Suppressor macrophage treated with lipopolysaccharide for 1 hour (primary cell): ENCODE data around the gene IGFN1.
"Not testable (repeated sequence)": the region's sequence is repeated elsewhere in the genome, so short reads cannot be mapped to it uniquely, and the experiment has no call there.

ENCODE experiments used
- DNase-seq, 3 donors: peaks; one replicate each; pipeline ENCODE4 v3.0.0-alpha.2; 2020 to 2022

IGFN1 gene

GRCh38 chr1:201190624-201191051 lies at the start of gene IGFN1:
IGFN1 (plus strand) TSS chr1:201190824; CDS start chr1:201193294, 2,470 bp downstream.
- no peak for DNase-seq

- DNase-seq, result no peak
Measured at GRCh38 chr1:201140941-201141260, 49.7 kb upstream of the IGFN1 start.

GRCh38 chr1:201141418-201141817 lies 49.2 kb upstream of the IGFN1 start:
- no peak for DNase-seq

DNA sequence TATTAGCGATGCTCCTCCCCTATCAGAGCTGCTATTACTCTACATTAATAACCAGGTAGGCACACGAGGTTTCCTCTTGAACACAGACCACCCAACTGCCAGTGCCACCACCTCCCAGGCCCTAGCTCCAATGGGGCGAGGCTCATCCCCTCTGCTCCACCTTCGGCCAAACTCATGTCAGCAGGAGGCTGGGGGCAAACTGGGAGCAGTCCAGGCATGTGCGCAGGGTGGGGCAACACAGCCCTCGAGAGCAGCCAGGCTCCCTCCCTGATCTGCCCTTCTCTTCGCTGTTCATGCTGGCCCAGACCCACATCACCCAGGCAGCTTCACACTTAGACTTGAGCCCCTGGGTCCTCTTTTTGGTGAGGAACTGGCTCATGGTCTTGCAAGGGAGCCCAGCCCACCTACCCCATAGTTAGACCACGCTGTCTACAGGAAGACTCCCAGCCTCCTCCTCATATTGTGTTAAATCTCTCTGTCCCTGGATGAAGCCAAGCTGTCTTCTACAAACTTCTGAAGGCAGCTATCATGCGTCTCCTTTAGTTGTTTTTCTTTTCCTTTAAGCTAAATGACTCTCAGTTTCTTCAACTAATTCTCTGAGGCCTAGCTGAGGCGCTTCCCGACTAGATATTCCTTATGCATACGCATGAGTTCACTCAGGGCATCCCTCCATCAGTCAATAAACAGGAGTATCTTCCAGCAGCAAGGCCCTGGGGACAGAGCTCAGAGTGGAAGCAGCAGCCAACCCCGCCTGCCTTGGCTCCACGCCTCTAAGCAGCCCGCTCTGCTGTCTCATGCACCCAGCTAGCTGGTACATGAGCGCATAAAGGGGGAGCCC lies 48.4 kb upstream of the IGFN1 start:
- DNase-seq, result no peak

DNA sequence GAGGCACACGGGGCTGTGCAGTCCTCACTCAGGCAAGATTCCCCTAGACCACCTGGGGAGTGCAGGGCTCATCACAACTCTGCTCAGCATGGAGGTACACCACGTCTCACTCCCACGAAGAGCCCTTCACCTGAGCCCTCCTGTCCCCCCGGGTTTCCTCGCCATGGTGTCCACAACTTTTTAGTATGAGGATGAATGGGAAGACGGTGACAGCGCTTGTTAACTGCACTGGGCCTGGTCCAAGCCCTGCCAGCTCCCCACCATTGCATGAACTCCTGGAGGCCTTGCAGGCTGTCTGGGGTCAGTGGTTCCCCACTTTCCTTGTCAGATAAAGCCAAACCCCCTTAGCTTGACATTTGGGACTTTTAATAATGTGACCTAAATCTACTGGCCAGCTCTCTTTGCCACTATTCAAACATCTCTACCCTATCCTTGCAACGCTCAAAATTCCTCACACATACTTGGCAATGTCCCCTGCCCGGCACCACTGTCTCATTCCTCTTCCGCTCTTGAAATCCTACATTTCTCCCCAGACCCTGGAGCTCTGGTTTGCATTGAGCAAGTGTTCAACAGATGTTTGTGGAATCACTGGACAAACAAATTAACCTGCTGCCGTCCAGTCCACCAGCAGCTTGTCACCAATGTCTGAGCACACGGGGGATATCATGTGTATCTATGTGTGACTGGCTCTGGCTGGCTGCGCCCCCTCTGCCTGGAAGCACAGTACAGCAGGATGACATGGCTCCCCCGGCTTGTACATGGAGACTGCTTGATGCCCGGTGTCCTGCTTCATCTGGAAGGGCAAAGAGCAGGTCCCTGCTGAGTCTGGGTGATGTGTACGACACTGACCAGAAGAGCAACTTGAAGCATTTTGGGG lies 47.5 kb upstream of the IGFN1 start:
- DNase-seq, result no peak

DNA sequence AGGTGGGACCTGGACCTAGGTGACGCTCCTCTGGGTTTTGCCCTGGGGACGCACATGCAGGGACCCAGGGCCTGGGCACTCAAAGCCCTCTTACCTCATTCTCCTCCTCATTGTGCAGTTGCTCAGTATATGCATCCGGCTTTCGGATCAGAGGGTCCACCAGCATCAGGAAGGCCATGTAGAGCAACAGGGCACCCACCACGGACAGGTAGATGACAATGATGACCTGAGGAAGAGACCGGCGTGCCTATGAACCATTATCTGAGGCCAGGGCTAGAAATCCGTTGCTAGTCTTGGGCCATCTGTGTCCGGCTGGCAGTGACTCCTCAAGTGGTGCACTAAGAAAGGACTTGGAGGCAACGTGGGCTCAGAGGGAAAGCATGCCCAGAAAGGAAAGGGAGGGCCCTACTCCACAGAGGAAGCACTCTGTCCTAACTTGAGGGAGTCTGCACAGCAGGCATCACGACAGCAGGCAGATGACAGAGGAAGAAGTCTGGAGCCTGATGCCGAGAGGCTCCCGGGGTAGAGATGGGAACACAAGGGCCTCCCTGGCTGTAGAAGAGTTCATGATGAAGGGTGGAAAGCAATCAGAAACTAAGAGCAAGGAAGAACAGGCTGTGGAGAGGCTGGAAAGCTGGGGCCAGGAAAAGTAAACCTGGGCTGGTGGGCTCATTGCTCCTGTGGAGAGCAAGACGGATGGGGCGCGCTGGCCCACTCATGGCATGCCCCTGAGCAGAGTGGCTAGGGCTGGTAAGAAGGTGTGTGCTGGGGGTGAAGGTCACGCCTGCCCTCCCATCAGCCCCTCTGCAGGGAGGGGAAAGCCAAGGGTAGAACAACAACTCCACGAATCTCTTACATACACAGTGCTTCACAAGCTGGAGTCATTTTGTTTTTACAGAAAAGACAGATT lies 46.6 kb upstream of the IGFN1 start:
- DNase-seq, result no peak

DNA sequence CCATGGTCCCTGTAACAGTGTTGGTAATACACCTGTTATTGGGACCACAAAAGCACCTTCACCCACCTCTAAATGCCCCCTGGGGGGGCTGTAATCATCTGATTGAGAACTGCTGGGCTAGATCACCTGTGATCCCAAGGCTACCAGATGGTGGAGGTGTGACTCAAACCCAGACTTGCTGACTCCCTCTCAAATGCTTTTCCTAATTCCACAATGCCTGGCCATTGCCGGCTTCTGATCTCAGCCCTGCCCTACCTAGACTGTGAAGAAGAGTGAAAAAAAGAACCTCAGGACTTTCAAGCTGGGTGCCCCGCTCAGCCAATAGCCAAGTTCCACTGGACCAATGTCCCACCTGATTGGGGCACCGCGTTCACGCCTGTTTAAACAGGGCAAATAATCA lies 45.9 kb upstream of the IGFN1 start:
- DNase-seq, result no peak

DNA sequence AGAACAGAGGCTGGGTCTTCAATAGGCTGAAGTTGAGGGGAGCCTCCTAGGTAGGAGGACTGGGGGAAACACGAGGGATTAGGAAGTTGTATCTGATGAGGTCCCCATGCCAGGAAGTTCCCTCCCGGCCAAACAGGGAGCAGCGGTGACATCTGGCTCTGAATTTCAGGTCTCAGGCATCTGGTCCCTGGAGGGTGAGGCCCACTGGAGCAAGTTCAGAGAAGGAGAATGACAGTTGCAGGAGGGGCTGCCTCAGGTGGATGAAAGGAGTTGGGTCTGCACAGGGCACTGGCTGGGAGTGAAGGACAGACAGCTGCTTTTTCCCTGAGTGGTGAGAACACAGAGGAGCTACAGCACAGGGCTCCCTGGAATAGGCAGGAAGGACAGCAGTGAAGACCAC lies 45.5 kb upstream of the IGFN1 start:
- no peak for DNase-seq

DNA sequence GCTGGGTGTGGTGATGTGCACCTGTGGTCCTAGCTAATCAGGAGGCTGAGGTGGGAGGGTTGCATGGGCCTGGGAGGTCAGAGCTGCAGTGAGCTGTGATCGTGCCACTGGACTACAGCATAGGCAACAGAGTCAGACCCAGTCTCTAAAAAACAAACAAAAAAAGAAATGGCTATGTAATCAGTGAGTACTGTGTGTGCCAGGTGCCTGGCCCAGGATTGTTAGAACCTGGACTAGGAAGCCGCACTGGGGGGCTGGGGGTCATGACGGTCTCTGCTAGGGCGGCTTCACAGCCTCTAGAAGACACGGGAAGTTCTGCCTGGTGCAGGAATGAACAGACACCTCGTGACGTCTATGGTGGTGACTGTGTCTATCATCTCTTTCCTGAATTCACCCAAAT lies 44.8 kb upstream of the IGFN1 start:
- no peak for DNase-seq

- no peak for DNase-seq
Measured at GRCh38 chr1:201146626-201147390, 43.8 kb upstream of the IGFN1 start.

GRCh38 chr1:201147396-201148015 lies 43.1 kb upstream of the IGFN1 start:
- DNase-seq, result no peak

GRCh38 chr1:201149400-201149799 lies 41.2 kb upstream of the IGFN1 start:
- peak; percentile 44 to 53 (median 46) for DNase-seq

DNA sequence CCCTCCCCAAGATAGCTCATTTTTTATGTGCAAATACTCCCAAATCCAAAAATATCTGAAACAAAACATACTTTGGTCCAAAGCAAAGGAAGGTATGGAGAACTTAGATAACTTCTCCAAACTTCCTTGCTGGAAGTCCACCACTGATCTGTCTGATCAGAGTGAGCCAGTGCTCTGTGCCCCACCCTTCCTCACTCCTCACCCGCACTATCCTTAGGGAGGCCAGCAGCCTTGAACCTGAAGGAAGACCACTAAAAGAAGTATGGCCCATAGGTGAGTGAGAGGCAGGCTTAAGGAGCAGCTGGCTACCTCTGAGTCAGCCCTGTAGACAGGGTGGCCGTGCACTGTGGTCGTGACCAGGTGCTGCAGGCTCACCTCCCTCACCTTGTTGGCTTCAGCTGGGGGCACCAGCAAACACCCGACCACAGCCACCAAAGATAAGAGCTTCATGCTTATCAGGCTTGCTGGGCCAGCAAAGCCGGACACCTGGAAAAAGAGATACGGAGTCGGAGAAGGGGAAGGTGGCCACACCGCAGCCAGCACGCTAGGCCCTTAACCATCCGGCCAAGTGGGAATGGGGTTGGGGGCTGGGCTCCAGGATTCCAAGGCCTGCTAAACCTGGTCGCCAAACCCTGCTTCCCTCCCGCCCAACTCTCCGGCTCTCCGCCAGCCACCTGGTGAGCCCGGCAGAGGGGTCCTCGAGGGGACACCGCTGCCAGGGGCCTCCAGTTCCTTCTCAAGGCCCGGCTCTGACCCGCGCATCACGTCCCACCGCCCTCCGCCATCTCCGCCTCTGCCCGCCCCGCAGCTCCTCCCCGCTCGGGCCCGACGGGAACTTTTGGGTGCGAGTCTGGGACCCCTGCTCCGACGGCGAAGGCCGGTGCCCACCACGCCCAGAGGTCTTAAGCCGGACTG lies 36.9 kb upstream of the IGFN1 start:
- DNase-seq, result no peak

DNA sequence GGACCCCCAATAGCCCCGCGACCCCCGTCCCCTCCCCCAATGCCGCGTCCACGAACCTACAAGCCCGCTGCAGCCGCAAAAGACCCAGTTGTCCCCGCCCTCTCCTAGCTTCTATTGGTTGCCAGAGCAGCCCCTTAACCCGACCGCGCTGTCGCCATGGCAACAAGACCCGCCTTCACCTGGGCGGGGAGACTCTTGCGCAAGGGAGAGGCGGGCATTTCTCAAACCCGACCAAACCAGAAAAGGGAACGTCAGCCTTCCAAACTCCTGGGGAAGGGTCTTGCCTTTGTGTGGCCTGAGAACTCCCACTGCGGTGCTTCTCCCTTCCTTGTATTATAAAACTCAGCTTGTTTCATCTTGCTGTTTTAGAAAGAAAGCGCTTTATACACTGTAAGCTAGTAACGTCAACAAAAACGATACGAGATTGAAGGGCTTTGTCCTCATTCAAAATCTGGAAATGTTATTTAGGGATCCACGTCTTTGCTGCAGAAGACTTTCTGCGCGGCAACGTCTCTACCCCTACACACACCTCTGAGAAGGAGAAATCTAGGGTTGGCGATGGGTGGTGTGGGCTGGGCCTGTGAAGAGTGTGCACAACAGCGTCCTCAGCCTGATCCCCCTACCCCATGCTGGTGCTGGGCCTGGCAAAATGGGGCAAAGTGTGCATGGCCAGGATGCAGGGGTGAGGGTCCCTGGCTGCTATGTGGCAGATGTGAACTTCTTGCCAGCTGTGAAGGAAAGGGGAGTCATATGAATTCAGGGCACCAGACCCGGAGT lies 36.0 kb upstream of the IGFN1 start, which contains the start of gene TMEM9:
Gene TMEM9, minus strand, starts transcription at position 86 of the 777 bp plus-strand sequence. CDS start 551 bp downstream, outside the sequence.
- DNase-seq, result peak; percentile 95 to 96 (median 95)

DNA sequence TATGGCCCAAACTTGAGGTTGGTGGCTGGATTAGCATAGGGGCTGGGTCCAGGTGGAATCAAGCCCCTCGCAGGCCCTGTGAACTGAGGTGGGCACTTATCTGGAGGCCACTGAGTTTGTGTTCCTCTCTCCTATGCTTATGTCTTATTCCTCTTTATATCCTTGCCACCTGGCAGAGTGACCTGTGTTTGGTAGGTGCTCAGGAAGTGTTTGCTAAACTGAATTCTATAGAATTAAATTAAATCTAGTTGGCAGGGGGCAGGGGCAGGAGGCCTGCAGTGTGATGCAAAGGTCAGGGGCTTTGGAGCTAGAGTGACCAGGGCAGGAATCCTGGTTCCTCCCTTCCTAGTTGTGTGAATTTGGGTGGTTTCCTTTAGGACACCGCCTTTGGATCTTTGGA lies 35.3 kb upstream of the IGFN1 start:
- no peak for DNase-seq

- no peak for DNase-seq
Measured at GRCh38 chr1:201156346-201156745, 34.3 kb upstream of the IGFN1 start.

GRCh38 chr1:201156819-201157218 lies 33.8 kb upstream of the IGFN1 start:
- no peak for DNase-seq

GRCh38 chr1:201157949-201158348 lies 32.7 kb upstream of the IGFN1 start:
- DNase-seq, result no peak

- DNase-seq, result not testable (repeated sequence)
Measured at GRCh38 chr1:201163036-201163435, 27.6 kb upstream of the IGFN1 start.

GRCh38 chr1:201163707-201164106 lies 26.9 kb upstream of the IGFN1 start:
- no peak for DNase-seq
